Smooth muscle cell of the brain vasculature (primary cell): ENCODE results near the gene TEN1.

Source experiments
- DNase-seq: peaks from one replicate; pipeline ENCODE4 v3.0.0-alpha.2; 2012; ENCODE audit warnings: low read depth, low spot score

Gene TEN1

GRCh38 chr17:76005263-76006149 is 26.5 kb downstream of the TEN1 start:
- DNase-seq = peak; percentile 51

GRCh38 chr17:76007131-76007849 is 28.2 kb downstream of the TEN1 start:
- no peak for DNase-seq

GRCh38 chr17:76007850-76008165 is 28.8 kb downstream of the TEN1 start:
- no peak for DNase-seq

- no peak for DNase-seq
Observed at GRCh38 chr17:76008208-76008607, 29.2 kb downstream of the TEN1 start.

- DNase-seq = no peak
Observed at GRCh38 chr17:76008630-76009425, 29.8 kb downstream of the TEN1 start.

- no peak for DNase-seq
Observed at GRCh38 chr17:76009447-76009846, 30.4 kb downstream of the TEN1 start.

GRCh38 chr17:76009969-76010661 is 31.1 kb downstream of the TEN1 start:
- DNase-seq = no peak

- DNase-seq = no peak
Observed at GRCh38 chr17:76011951-76012350, 32.9 kb downstream of the TEN1 start.

- no peak for DNase-seq
Observed at GRCh38 chr17:76013377-76013932, 34.4 kb downstream of the TEN1 start.

- DNase-seq = peak; percentile 43
Observed at GRCh38 chr17:76014100-76014924, 35.3 kb downstream of the TEN1 start.

GRCh38 chr17:76014925-76015261 is 35.9 kb downstream of the TEN1 start:
- DNase-seq = no peak

GRCh38 chr17:76017481-76018339 is 38.7 kb downstream of the TEN1 start:
- no peak for DNase-seq

- DNase-seq = no peak
Observed at GRCh38 chr17:76018340-76018680, 39.3 kb downstream of the TEN1 start.

- no peak for DNase-seq
Observed at GRCh38 chr17:76018801-76019200, 39.8 kb downstream of the TEN1 start.

- DNase-seq = no peak
Observed at GRCh38 chr17:76019833-76020467, 40.9 kb downstream of the TEN1 start.

- no peak for DNase-seq
Observed at GRCh38 chr17:76022285-76022684, 43.2 kb downstream of the TEN1 start.

GRCh38 chr17:76022973-76023899 is 44.2 kb downstream of the TEN1 start:
- no peak for DNase-seq

GRCh38 chr17:76023900-76024237 is 44.8 kb downstream of the TEN1 start:
- DNase-seq = no peak
